ENCODE data around the gene FASTKD1.
"Not testable (repeated sequence)": the region's sequence is repeated elsewhere in the genome, so short reads cannot be mapped to it uniquely, and the experiment has no call there.

The FASTKD1 gene

DNA sequence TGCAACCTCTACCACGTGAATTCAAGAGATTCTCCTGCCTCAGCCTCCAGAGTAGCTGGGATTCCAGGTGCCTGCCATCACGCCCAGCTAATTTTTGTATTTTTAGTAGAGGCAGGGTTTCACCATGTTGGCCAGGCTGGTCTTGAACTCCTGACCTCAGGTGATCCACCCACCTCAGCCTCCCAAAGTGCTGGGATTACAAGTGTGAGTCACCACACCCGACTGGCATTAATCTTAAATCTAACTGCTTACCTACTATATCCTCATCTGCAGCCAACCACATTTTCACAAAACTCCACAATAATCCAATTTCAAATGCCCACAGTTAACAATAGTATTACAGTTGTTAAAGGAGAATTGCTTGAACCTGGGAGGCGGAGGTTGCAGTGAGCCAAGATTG, 2.9 kb downstream of the FASTKD1 start:
- DNase-seq, result not testable (repeated sequence)

DNA sequence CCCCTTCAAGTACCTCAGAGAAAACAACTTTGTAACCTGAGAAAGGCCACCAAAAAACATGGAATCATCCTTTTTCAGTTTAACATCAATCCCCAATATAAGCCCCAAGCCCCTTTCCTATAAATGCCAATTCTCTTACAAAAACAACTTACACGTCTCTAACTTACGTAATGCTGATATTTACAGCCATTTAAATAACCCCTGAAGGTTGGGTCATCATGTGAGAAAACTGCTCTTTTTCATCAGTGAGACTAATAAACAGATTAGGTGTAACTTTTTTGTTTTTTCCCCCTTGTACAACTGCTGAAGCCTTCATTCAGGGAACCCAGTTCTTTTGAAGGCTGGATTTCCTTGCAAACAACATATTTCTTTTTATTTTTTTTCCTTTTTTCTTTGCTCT, 3.7 kb downstream of the FASTKD1 start:
- no peak for DNase-seq

DNA sequence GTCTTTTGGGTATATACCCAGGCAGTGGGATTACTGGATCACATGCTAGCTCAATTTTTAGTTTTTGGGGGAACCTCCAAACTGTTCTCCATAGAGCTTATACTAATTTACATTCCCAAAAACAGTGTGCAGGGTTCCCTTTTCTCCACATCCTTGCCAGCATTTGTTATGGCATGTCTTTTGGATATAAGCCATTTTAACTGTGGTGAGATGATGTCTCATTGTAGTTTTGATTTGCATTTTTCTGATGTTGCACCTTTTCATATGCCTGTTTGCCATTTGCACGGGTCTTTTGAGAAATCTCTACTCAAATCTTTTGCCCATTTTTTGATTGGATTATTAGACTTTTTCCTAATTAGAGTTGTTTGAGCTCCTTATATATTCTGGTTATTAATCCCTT, 8.0 kb downstream of the FASTKD1 start:
- no peak for DNase-seq

DNA sequence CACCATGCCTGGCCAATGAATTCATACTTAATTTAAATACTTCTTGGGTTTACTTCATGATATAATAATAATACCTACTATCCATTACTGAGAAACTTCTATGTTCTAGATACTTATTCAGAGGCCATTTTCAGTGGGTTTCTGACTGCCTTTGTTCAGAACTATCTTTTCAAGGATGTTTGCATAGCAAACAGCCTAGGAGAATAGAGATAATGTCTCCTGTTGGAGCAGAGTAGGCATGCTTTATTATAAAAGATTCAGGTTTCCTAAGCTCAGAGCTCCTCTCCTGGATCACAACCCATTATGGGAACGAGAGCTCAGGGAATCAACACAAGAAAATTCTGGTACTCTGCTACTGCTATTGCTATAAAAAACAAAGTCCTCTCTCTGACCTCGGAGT, 11.1 kb downstream of the FASTKD1 start:
- DNase-seq, result no peak

DNA sequence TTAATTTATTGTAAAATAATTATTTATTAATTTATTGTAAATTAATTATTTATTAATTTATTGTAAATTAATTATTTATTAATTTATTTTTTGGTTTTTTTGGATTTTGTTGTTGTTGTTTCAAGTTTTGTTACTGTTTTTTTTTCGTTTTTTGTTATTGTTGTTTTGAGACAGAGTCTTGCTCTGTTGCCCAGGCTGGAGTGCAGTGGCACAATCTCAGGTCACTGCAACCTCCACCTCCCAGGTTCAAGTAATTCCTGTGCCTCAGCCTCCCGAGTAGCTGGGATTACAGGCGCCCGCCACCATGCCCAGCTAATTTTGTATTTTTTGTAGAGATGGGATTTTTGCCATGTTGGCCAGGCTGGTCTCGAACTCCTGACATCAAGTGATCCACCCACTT, 11.6 kb downstream of the FASTKD1 start:
- DNase-seq, result not testable (repeated sequence)

- DNase-seq, result no peak
Measured at GRCh38 chr2:169561364-169561763, 12.3 kb downstream of the FASTKD1 start.

DNA sequence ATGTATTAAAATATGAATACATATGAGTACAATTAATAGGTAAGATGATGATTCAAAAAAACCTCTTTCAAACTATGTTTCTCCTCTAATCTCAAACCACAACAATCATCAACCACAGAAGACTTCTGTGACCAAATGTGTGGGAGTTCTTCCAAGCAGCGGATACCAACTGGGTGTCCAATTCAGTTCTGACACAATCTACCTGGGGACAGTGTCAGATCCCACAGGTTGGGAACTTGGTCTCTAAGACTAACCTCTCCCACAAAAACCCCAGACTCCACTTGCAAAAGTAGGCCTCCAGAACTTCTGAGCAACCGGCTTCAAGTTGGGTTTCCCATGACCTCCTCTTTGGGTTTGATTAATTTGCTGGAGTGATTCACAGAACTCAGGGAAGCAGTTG, 26.9 kb downstream of the FASTKD1 start:
- DNase-seq, result no peak

- no peak for DNase-seq
Measured at GRCh38 chr2:169542433-169542832, 31.2 kb downstream of the FASTKD1 start.

- DNase-seq, result no peak
Measured at GRCh38 chr2:169540146-169540545, 33.5 kb downstream of the FASTKD1 start.

GRCh38 chr2:169539460-169539859, 34.2 kb downstream of the FASTKD1 start:
- DNase-seq, result not testable (repeated sequence)

GRCh38 chr2:169528271-169528701, 45.4 kb downstream of the FASTKD1 start:
- DNase-seq, result peak in 23 of 58 donors; percentile 1 to 52 (median 7)

DNA sequence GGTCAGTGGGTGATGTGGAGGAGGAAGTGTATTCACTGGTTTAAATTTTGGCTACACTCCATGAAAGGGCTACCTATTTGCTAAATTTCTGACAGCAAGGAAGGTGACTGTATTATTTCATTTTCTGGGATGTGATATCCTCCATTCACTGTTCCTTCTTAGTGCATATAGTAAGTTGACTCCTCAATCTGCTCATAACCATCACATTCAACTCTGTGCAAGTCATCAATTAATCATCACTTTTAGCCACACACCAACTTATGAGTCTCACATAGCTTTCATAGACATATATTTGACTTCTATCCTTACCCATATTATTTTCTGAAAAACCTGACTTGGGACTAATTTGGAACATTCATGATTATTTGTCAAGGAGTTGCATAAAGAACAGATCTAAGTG, 47.2 kb downstream of the FASTKD1 start:
- no peak for DNase-seq

GRCh38 chr2:169525434-169525833, 48.2 kb downstream of the FASTKD1 start:
- no peak for DNase-seq

- no peak for DNase-seq
Measured at GRCh38 chr2:169523681-169524080, 50.0 kb downstream of the FASTKD1 start.

- no peak for DNase-seq
Measured at GRCh38 chr2:169520896-169521295, 52.8 kb downstream of the FASTKD1 start.

DNA sequence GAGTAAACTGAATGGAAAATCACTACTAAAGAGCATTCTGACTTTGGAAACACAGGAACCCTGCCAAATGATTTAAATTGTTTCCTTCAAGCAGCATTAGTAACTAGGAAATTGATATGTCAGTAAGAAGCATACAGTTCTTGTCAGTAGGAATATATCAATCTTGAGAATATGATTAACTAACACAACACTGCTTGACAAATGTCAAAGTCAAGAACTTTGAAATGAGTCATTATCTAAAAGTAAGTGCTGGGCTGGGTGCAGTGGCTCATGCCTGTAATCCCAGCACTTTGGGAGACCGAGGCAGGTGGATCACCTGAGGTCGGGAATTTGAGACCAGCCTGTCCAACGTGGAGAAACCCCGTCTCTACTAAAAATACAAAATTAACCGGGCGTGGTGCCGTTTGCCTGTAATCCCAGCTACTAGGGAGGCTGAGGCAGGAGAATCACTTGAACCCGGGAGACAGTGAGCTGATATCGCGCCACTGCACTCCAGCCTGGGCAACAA, 57.1 kb downstream of the FASTKD1 start:
- DNase-seq, result not testable (repeated sequence)

GRCh38 chr2:169514758-169515157, 58.9 kb downstream of the FASTKD1 start:
- DNase-seq, result not testable (repeated sequence)

- DNase-seq, result no peak
Measured at GRCh38 chr2:169513926-169514325, 59.7 kb downstream of the FASTKD1 start.

DNA sequence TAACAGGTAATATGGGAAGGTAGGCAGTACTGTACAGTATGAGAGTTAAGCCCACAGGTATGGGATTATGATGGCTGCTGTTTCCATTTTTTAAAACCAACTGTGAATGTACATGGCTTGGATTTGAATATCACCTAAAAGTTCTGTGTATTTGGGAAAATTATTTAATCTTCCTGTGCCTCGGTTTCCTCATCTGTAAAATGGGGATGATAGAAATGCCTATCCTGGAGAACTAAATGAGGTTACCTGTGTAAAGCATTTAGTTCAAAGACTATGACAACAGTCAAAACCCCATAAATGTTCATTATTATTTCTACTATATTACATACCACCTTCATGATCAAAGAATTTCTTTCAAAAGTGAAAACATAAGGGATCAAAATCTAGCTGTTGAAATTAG, 60.6 kb downstream of the FASTKD1 start:
- DNase-seq, result no peak

GRCh38 chr2:169512525-169512924, 61.1 kb downstream of the FASTKD1 start:
- DNase-seq, result no peak

DNA sequence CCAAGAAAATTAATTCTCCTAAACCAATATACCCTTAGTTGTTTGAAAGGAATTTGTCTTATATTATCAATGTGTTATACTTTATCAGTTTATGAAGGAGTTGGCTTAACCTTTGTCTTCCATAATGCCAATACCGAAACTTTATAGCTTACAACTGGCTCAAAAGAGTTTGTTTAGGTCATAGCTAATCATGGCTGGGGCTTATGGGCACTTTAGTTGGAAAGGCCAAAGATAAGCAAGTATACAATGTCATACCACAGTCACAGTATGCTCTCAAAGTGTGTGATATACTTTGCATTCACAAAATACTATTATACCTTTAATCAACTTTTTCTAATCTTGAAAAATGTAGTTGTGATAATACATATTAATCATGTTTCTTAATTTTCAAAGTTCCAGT, 61.8 kb downstream of the FASTKD1 start:
- no peak for DNase-seq

DNA sequence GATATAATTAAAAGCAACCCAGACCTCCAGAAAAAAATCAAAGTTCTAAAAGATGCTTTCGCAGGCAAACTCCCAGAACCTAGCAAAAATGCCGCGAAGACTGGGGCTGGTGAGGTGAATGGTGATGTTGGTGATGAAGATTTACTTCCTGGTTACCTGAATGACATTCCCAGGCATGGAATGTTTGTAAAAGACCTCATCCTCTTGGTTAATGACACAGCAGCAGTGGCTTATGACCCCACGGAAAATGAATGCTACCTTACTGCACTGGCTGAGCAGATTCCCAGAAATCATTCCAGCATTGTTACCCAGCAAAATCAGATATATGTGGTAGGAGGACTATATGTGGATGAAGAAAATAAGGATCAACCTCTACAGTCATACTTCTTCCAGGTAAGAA, 63.2 kb downstream of the FASTKD1 start:
- no peak for DNase-seq

GRCh38 chr2:169509955-169510354, 63.7 kb downstream of the FASTKD1 start:
- no peak for DNase-seq

- no peak for DNase-seq
Measured at GRCh38 chr2:169509298-169509885, 64.3 kb downstream of the FASTKD1 start, which contains the start of gene KLHL41. KLHL41 (plus strand) TSS chr2:169509702; CDS start chr2:169509779, 77 bp downstream.

All from anterior cingulate cortex (tissue), 58 donors.